IPS DF 19.7 (cell line): ENCODE data around the gene CFAP251.
"Not testable (repeated sequence)": the region's sequence is repeated elsewhere in the genome, so short reads cannot be mapped to it uniquely, and the experiment has no call there.

Experiments
- DNase-seq: peaks from one replicate; pipeline ENCODE4 v3.0.0-alpha.2; 2013; ENCODE audit warnings: low read depth, low spot score

Gene CFAP251

GRCh38 chr12:121975021-121975420, 56.6 kb downstream of the CFAP251 start:
- no peak for DNase-seq

GRCh38 chr12:121976950-121977349, 58.6 kb downstream of the CFAP251 start:
- no peak for DNase-seq

DNA sequence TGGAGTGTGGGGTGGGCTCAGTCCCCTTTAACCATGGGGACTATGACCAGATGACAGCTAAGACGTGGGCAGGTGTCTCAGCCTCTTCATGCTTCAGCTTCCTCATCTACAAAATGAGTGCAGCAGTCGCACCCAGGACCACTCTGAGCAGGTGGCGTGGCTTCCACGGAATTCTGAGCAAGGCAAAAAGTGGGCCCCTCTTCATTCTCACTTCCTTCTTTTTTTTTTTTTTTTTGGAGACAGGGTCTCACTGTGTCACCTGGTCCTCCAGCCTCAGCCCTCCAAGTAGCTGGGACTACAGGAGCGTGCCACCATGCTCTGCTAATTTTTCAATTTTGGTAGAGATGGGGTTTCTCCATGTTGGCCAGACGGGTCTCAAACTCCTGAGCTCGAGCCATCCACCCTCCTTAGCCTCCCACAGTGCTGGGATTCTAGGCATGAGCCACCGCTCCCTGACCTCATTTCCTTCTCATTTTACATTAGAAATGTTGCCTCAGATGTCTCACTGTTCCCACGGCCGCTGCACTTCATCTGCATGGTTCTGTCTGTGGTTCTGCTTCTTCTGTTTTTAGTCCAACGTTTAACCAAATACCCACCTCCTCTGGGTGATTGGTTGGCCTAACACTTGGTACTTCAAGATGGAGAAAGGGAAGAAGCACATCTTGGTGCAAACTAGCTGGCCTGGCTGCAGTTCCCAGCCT, 61.9 kb downstream of the CFAP251 start:
- DNase-seq = no peak

GRCh38 chr12:121980892-121981272, 62.5 kb downstream of the CFAP251 start:
- DNase-seq = no peak

DNA sequence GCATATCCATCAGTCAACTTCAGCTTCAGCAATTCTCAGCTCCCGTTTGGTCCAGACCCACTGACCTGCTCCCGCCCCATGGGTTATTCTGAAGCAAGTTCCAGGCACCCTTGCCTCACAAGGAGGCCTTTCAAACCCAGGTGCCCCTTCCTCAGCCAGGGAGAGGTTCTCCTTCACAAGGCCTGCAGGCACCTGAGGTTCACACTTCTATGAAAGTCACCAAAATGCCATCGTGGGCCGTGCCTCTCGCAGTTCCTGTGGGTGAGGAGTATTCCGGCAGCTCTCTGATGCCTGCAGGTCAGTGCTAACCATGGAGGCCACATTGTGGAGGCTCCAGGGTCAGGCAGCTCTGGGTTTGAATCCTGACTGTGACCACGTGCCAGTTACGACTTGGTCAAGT, 63.1 kb downstream of the CFAP251 start:
- no peak for DNase-seq

DNA sequence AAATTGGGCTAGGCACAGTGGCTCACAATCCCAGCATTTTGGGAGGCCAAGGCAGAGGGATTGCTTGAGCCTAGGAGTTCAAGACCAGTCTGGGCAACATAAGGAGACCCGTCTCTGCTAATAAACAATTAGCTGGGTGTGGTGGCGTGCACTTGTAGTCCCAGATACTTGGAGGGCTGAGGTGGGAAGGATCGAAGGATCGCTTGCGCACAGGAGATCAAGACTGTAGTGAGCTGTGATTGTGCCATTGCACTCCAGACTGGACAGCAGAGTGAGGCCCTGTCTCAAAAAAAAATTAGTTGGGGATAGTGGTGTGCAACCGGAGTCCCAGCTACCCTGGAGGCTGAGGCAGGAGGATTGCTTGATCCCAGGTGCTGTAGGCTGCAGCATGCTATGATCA, 64.6 kb downstream of the CFAP251 start:
- no peak for DNase-seq

- no peak for DNase-seq
These were observed 65.3 kb downstream of the CFAP251 start for GRCh38 chr12:121983536-121984210.

- no peak for DNase-seq
These were observed 68.3 kb downstream of the CFAP251 start for GRCh38 chr12:121986489-121987245.

GRCh38 chr12:121988519-121988918, 70.1 kb downstream of the CFAP251 start:
- DNase-seq = not testable (repeated sequence)

- DNase-seq = no peak
These were observed 71.1 kb downstream of the CFAP251 start for GRCh38 chr12:121989276-121990113.

DNA sequence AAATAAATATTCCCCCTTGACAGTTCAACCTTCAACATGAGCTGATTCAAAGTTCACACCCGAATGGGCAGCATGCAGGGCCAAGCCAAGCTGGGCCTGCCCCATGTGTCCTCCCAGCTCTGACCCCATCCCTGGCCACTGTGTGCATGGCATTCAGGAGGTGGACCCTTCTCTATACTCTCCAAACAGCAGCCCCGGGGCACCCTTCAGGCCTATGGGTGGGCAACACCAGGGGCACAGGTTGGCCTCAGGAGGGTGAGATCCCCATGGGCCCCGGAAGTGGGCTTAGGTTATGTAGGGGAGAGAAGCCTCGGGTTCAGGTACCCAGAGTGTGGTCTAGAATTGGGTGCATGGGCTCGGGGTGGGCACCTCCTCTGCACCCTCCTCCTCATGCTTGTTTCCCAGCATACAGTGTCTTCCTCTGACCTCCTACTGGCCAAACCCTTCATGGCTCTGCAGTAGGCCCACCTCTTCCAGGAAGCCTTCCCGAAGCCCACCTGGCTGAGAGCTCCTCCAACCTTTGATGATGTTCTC, 71.8 kb downstream of the CFAP251 start:
- DNase-seq = no peak

DNA sequence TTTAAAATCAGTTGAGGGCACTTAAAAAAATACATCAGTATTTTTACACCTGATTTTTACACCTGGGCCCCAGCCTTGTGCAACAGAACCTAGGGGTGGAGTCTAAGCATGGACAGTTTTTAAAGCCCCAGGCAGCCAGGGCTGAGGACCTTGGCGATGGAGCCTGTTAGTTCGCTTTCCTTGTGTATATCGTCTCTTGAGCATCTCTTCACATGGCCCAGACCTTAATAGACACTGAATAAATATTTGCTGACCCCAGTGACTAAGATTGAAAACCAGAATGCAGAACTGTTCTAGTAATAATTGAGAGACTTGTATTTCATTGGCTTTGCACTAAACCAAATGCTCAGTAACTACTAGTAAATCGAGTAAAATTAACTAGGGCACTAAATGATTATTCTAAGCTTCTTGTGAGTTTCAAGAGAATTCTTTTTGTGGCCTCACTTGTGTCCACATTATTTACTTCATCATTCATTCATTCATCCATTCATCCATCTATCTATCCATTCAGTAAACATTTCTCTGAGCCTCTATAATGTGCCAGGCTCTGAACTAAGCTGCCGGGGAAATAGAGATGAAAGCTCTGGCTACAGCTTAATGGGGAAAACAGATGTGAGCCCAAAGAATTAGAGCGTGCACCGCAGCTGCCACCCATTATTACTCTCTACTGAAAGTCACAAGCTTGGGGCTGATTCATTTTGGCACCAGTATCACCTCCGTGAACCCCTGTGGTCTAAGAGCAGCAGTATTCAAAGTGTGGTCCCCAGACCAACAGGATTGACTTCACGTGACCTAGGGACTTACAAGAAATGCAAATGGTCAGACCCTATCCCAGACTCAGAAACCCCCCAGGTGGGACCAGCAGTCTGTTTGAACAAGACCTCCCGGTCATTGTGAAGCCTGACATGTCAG, 72.6 kb downstream of the CFAP251 start:
- DNase-seq = no peak

DNA sequence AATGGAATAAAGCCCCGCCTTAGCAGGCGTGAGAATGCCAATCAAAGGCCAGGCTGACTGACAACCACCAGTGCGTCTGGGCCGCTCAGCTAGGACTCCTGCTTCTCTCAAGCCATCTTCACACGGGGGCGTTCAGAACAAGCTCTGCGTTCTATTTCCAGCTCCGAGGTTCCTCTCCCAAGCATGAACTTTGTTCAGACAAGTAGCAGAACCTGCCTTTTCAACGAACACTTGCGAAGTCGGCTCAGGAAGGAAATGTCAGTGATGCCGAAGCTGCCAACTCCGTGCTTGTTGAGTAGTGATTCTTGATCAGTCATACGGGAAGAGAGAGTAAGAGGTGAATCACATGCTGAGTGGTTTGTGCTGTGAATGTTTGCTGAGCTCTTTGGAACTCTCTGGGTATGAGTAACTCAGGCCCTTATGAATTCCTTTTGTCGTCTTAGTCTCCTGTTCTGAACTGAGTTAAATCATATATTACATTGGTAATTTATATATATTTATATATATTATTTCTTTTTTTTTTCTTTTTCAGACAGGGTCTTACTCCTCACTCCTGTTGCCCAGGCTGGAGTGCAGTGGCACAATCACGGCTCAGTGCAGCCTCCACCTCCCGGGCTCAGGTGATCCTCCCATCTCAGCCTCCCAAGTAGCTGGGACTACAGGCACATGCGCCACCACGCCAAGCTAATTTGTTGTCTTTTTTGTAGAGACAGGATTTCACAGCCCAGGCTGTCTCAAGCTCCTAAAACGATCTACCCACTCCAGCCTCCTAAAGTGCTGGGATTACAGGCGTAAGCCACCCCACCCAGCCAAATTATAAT, 73.9 kb downstream of the CFAP251 start:
- no peak for DNase-seq

GRCh38 chr12:121996050-121996944, 77.9 kb downstream of the CFAP251 start:
- DNase-seq = no peak

DNA sequence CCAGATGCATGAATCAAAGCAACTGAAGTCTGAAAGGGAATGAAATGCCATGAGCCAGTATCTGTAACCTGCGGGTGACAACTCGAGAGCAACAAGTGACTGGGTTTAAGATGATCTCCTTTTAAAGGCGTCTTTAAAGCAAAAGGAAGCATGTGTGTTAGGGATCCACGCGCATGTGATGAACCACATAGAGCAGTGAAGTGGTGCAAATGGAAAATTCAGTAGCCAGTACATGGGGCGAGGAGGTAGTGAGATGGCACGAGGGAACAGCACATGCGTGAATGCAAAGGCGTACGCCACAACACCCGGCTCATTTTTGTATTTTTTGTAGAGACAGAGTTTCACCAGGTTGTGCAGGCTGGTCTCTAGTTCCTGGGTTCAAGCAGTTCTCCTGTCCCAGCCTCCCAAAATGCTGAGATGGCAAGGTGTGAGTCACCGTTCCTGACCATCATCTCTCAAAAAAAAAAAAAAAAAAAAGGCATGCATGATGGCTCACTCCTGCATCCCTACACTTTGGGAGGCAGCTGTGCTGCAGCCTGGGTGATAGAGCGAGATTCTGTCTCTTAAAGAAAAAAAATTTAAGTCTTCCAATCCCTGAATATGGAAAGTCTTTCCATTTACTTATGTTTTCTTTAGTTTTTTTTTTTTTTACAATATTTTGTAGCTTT, 78.7 kb downstream of the CFAP251 start:
- no peak for DNase-seq

DNA sequence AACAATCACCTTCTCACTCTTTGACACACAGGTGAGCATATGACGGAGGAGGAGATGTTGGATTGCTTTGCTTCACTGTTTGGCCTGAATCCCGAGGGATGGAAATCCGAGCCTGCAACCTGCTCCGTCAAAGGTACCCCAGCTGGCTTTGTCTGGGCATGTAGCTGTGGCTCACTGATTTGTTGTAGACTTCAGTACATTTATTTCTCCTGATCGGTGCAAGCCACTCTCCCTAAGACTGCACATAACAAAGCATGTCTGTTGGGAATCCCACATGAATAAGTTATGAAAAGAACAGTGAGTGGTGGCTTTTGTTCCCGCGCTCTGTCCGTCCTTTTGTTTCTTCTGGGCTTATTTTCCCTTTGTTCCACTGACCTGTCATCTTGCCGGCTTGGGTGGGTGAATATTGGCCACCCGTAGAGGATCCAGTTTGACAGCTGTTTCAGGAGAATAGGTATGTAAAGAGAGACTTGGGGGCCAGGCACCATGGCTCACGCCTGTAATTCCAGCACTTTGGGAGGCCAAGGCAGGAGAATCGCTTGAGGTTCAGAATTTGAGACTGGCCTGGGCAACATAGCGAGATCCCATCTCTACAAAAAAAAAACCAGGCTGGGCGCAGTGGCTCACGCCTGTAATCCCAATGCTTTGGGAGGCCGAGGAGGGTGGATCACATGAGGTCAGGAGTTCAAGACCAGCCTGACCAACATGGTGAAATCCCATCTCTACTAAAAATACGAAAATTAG, 83.2 kb downstream of the CFAP251 start:
- no peak for DNase-seq
